Myocyte (in vitro differentiated cells): ENCODE data around the gene DPP10. TPM values are rescaled to one million over a fixed set of nuclear protein-coding genes. Genes with fewer than 3 reads are reported as not detected.

Experiments used
- DNase-seq: peaks from one replicate; pipeline ENCODE4 v3.0.0-alpha.2; 2012; ENCODE audit warnings: low read depth
- total RNA-seq: library from RNA; depleted of rRNA; stranded (reverse); fragments of >200 nt; gene quantifications from 2 replicates; pipeline ENCODE4 v1.2.3, GENCODE V29; 2014

DPP10 gene
- total RNA-seq, 1 donor from 2014 or later, result not detected

DNA sequence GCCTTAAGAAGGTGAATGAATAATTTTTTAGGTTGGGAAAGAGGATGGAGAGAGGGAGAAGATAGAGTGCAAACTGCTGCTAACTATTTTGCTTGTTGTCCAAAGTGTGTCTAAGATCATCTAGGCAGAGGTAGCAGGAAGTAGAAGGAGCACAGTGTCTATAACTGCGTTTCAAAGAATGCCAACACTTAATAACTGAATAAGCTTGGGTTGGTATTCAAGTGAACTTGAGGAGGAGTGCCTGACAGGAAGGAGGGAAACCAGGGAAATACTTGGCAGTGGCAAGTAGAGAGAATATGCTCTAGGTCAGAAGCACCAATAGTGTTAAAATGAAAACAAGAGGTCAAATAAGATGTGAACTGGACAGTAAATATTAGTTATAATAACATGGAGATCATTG, 155.9 kb downstream of the DPP10 start:
- no peak for DNase-seq

DNA sequence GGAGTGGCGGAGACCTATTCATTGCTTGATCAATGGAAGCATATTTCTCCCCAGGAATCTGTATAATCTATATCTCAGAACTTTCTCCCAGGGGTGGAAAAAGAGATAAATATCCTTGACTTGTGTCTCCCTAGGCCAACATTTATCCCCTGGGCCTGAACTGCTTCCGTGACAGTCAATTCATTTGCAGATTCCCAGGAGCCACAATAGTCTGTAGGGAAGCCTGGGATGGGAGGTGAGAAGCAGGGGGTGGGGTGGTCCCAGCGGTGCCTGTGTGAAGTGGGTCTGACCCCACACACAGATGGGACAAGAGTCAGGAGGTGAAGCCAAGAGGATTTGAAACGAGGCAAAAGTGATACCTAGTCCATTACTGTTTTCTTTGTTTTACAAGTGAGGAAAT, 166.8 kb downstream of the DPP10 start:
- no peak for DNase-seq

- DNase-seq, result no peak
These were observed 167.4 kb downstream of the DPP10 start for GRCh38 chr2:114609801-114610200.

DNA sequence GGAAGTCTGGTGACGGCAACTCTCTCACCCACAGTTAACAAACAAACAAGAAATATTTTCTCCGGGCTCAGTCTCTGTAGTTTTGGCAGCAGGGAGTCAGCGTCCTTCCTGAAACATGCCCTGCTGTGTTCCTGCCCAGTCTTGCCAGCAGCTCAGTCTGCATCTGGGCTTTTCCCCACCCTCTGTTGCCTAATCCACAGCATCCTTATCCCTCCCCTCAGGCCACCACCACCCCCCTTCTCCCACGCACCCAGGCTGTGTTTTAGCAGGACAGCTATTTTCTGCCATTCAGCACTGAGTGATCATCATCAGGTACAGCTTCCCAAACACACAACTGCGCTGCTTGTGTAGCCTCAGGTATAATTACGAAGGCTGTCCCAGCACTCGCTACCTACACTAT, 168.2 kb downstream of the DPP10 start:
- no peak for DNase-seq

DNA sequence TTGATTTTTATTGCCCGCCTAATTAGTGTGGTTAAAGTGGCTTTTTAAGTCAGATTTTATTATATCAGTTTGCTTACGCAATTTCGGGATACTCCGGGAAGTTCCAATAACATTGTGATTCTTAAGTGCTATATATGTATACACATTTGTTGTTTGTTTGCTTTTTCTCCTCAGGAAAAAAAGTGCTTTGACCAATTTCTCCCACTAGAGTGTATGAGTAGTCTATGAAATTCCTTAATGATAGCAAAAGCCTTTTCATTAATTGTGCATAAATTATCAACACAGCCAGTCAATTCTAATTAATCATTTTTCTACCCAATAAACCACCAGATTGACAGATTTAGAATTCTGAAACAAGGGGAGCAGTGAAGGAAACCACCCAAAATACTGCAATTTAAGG, 172.2 kb downstream of the DPP10 start:
- no peak for DNase-seq

GRCh38 chr2:114628481-114628880, 186.0 kb downstream of the DPP10 start:
- no peak for DNase-seq

DNA sequence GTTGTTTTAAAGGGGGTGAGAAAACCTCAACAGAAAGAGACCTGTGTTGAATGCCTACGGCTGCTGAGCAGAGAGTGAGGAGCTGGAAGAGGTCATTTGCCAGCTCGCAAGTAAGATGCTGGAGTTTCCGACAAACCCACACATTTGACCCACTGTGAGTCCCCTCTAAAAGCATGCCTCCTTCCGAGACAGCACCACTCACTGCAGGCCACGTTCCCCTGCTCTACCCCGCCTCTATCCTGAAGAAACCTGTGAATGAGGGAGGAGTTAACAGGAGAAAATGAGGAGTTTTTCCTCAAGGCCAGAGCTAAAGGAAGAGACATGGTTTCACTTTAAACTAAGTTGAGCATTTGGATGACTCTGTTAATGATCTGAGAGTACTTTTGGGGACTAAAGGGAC, 188.7 kb downstream of the DPP10 start:
- no peak for DNase-seq

DNA sequence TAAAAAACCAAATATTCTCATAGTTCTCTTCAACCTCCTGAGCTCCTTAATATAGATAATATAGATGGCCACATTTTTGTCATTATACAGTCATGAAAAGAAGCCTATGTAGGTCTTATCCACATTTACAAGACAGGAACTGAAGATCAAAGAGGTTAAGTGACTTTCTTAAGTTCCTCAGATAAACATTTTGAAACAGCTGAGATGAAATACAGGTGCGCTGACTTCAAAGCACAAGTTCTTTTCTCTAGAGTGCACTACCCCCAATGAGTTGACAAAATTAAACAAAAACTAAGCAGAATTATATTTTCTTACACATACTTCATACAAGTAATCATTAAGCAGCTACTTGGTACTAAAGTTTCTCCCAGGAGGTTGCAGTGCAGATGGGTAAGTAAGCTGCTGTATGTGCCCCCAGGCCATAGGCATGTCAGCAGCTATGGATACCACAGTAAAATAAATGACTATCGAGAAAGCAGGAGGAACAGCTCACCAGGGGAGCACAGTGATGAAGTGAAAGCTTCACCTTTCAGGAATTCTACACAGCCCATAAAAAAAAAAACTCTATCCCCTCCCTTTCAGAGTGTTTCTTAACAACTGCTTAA, 199.8 kb downstream of the DPP10 start:
- no peak for DNase-seq

DNA sequence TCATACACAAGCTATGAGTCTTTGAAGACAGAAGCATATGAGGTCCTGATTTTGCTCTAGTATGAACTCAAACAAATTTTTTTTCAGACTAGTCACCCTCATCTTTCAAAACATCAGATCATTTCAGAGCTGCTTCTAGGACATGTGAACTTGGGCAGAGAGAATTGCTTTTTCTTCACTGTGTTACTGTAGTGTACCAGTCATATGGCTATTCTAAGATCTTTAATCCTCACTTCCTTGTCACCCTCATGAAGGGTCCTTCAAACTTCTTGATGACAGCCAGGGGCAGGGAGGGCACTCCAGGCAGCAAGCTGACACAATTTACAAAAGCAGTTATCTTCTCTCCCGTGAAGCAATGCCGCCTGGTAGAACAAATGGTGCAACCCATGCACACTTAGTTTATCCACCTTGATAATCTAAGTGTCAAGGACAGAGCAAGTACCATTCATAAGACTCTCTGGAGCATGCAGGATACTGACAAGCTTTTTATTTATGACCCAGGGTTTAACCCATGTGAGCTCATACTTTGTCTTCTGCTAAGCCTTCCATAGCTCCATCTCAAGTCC, 200.6 kb downstream of the DPP10 start:
- no peak for DNase-seq

GRCh38 chr2:114651933-114652332, 209.5 kb downstream of the DPP10 start:
- DNase-seq, result no peak

GRCh38 chr2:114659880-114660279, 217.4 kb downstream of the DPP10 start:
- no peak for DNase-seq

- no peak for DNase-seq
These were observed 219.8 kb downstream of the DPP10 start for GRCh38 chr2:114661971-114662939.

DNA sequence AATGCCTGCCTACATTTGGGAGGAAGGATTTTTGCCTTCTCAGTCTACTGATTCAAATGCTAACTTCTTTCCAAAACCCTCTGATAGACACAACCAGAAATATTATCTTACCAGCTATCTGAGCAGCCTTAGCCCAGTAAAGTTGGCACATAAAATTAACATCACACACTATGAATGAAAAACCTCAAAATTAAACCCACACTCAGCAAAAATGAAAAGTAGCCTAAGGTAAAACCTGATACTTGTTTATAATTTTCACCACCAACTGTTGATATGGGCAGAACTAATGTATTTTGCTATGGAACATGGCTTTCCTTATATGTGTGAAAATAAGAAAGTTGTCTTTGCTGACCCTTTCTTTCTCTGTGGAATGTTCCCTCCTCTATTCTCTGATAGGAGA, 226.0 kb downstream of the DPP10 start:
- no peak for DNase-seq

DNA sequence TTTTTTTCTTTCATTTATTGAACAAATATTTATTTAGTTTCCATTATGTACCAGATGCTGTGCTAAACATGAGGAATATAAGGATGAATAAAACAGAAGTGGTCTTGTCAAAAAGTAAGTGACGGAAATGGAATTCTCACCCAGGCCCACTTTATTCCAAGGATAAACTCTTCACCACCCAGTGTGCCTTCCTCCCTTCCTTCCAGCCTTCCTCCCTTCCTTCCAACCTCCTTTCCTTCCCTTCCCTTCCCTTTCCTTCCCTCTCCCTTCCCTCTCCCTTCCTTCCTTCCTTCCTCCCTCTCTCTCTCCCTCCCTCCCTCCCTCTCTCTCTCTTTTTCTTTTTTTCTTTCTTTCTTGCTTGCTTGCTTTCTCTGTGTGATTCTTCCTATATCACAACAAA, 240.8 kb downstream of the DPP10 start:
- DNase-seq, result no peak

- DNase-seq, result no peak
These were observed 242.0 kb downstream of the DPP10 start for GRCh38 chr2:114684403-114684802.

DNA sequence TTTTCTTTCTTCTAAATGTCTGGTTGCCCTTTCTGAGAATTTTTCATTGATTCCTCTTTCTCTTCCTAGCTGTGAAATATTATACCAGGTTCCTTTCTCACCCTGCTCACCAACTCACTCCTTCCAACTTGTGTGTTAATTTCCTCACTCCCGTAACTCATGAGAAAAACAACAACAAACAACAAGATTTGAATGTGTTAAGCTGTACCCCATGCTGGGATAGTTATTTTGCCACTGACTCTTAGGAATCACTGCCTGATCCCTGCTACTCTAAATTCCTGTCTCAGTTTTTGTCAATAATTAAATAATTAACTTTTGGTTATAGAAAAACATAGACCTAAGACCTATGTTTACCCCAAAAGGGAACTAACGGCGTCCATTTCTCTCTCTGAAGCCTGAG, 242.7 kb downstream of the DPP10 start:
- DNase-seq, result no peak

DNA sequence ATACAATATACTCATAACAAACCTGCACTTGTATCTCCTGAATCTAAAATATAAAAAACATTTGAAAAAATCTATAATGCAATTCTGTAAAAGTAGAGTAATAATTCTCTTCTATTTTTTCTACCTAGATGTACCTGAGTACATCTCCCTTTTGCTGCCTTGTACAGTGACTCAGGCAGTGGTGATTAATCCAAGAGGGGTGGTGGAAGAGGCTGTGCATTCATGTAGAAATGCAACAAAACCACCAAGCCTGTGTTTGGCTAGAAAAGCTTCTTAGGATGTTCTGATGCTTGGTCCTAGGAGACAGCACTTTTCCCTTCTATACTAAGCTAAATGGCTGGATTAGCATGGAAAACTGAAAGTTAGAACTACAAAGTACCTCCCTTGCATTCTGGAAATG, 245.8 kb downstream of the DPP10 start:
- no peak for DNase-seq

- DNase-seq, result no peak
These were observed 256.1 kb downstream of the DPP10 start for GRCh38 chr2:114698520-114698919.

DNA sequence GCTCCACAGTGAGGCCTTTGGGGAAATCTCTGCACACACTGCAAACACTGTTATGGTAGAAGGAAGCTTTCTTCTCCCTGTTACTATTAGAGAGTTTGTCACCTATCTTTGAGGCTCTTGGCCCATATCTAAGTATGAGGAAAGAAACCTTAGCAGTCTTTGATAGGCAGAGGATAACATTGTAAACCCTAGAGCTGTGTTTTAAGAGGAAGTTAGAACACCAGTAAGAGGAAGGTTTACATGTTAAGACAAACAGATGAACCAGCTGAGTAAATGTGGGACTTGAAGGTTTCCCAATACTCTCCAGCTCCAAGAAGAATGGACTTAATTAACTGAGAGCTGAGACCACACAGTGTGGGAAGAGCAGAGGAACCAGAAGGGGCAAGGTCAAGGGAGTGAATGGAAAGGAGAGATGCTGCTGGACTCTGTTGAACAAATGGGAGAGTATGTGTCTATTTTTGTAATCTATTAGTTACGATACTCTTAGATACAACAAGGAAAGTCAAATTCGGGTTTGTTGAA, 257.0 kb downstream of the DPP10 start:
- DNase-seq, result no peak

- no peak for DNase-seq
These were observed 258.0 kb downstream of the DPP10 start for GRCh38 chr2:114700440-114700839.

DNA sequence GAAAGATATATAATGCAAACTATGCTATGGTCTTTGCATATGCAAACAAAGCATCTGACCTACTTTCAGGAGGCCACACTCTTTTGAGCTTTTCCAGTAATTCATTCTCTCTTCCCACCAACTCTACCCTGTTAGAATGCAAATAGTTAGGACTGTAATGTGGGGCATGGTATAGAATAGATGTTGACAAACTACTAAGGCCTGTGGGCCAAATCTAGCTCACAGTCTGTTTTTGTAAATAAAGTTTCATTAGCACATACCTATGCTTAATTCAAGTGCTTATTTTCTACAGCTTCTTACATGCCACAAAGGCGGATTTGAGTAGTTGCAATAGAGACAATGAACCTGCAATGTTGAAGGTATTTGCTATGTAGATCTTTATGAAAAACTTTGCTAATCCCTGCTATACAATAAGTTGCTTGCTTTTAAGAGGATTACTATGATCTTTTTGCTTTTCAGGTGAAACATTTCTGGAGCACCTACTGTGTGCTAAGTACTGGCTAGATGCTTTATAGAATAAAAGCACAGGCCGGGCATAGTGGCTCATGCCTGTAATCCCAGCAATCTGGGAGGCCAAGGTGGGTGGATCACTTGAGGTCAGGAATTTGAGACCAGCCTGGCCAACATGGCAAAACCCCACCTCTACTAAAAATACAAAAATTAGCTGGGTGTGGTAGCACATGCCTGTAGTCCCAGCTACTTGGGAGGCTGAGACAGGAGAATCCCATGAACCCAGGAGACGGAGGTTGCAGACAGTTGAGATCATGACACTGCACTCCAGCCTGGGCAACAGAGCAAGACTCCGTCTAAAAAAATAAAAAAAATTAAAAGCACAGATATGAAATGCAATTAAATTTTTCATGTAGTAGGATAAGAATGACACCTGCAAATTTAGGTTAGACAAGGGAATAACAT, 267.8 kb downstream of the DPP10 start:
- DNase-seq, result no peak
